ENCODE measurements around the gene ROBO4.

GRCh38 chr11:124890151-124890550, 7.5 kb downstream of the ROBO4 start:
- TF ChIP-seq CTCF (IDR thresholded peaks at IDR 0.05) (no peak), POLR2A (IDR thresholded peaks at IDR 0.05) (no peak)

All from lower leg skin (tissue), 3 donors.